Aorta (tissue), 5 donors: Measurements from ENCODE around the gene IPO11. TPM values are rescaled to one million over a fixed set of nuclear protein-coding genes. Genes with fewer than 3 reads are reported as not detected.

ENCODE experiments used
- ATAC-seq: fragments of 200-7000 bp; cut with Tn5 transposase; one replicate; pipeline ENCODE4 v1.9.1; 2022; ENCODE audit warnings: moderate library complexity; ENCODE audit not compliant: low FRiP score
- DNase-seq, 2 donors: peaks; one replicate each; pipeline ENCODE4 v3.0.0-alpha.2; 2020
- H3K27ac ChIP-seq, 2 donors: one replicate each; pipeline ENCODE4 v1.5.1; 2013; ENCODE audit warnings: low read length in 2 of 2, mild to moderate bottlenecking in 2 of 2, moderate library complexity in 2 of 2, control low read depth in 1 of 2, inconsistent platforms in 1 of 2, low read depth in 1 of 2
- H3K27me3 ChIP-seq, 2 donors: one replicate each; pipeline ENCODE4 v1.6.1; 2013; ENCODE audit warnings: control low read depth in 1 of 2, low read length in 1 of 2, mild to moderate bottlenecking in 1 of 2, moderate library complexity in 1 of 2; ENCODE audit not compliant: insufficient read depth in 2 of 2, control insufficient read depth in 1 of 2
- H3K36me3 ChIP-seq, 2 donors: one replicate each; pipeline ENCODE4 v1.6.1; 2013; ENCODE audit warnings: control low read depth in 1 of 2, low read length in 1 of 2, mild to moderate bottlenecking in 1 of 2; ENCODE audit not compliant: insufficient read depth in 2 of 2, control insufficient read depth in 1 of 2
- H3K4me1 ChIP-seq, 2 donors: one replicate each; pipeline ENCODE4 v1.6.1; 2013; ENCODE audit warnings: low read length in 2 of 2, control low read depth in 1 of 2, mild to moderate bottlenecking in 1 of 2, moderate library complexity in 1 of 2; ENCODE audit not compliant: insufficient read depth in 2 of 2, control insufficient read depth in 1 of 2
- H3K4me3 ChIP-seq, 2 donors: one replicate each; pipeline ENCODE4 v1.5.1; 2013; ENCODE audit warnings: low read length in 2 of 2, control low read depth in 1 of 2, mild to moderate bottlenecking in 1 of 2
- H3K9me3 ChIP-seq: one replicate; pipeline ENCODE4 v1.6.1; 2013; ENCODE audit warnings: mild to moderate bottlenecking, low read length; ENCODE audit not compliant: control insufficient read depth
- WGBS, 2 donors: extraction: QIAGEN DNeasy Blood & Tissue Kit; methylation state at CpG; one replicate each; pipeline ENCODE4 v1.1.7; 2013; 5-methylcytosine and 5-hydroxymethylcytosine counted together
- intact Hi-C, 2 donors: fragments of 100-400 bp; cut with DNase I; formaldehyde crosslinking; loops; one replicate each; pipeline versions ENCODE4 v1.14.2 to v1.15.0; 2022
- polyA plus RNA-seq, 2 donors: library from polyadenylated mRNA; stranded (reverse); fragments of 200-250 nt; gene quantifications; one replicate each; pipeline ENCODE4 v1.2.3, GENCODE V29; 2013
- total RNA-seq, 2 donors: library from RNA; stranded (reverse); fragmentation: NEBNext Ultra II Directional; extraction: Animal tissue kit (Norgen Biotek cat#: 25700); gene quantifications; one replicate each; pipeline ENCODE4 v1.2.1, GENCODE V29; 2021
- donor health status: healthy with polysubstance abuse.
- donor health status: Bipolar disorder and iron deficiency.
- donor health status: DM: no; HTN: no; CAD: no.
- donor health status: DM: no; HTN: no; CAD: no.
- donor health status: DM: yes; HTN: yes; CAD: no.

The IPO11 gene
- total and polyA plus RNA-seq, 4 donors, result 5.0 to 41.2 (median 16.0) TPM

DNA sequence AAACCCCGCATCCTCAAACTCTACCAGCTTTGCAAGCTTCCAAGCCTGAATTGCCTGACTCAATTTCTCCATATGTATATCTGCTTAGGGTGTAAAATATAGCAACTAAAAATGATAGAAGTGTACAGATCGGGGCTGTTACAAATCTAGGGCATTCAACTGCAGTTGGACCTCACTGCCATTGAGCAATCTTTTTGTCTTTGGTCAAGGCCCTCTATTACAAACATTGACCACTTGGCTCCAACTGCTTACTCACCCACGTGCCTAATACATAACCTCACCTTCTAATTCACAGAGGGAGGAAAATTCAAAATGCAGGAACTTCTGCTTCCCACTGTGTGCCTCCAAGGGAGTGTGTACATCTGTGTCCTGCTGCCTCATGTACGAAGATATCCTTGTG, 176.1 kb downstream of the IPO11 start:
- WGBS, 2 donors, result 97% methylated on average over 4 of the region's 4 CpGs
- no peak overlapping the region for H3K4me3 ChIP-seq
- ATAC-seq (no peak), DNase-seq (no peak)
- no peaks in the 10 kb centered on the region for H3K27me3 ChIP-seq
- intact Hi-C loops, result no loop called here
- H3K27ac ChIP-seq, result no peak overlapping the region
- H3K36me3 ChIP-seq, result peaks cover 0 to 3% of the 10 kb centered on the region in 2 donors
- no peaks in the 10 kb centered on the region for H3K4me1 ChIP-seq
- no peaks in the 10 kb centered on the region for H3K9me3 ChIP-seq

DNA sequence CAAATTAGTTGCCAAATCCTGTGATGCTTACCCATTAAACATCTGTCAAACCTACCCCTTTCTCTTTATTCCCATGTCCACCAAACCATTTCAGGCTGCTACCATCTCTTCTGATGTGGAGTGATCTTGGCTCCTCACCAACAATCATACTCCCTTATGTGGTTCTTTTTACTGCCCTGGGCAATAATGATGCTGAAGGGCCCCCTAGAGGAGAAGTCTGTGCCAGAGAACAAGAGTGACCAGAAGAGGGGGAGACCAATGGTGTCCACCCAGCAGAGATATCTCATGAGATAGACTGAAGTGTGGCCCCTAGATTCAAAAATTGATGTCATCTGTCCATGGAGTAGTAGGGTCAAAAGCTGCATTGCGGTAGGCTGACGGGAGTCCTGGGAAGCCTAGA, 176.9 kb downstream of the IPO11 start:
- intact Hi-C loops, result no loop called here
- H3K27ac ChIP-seq, result no peak overlapping the region
- no peaks in the 10 kb centered on the region for H3K4me1 ChIP-seq
- no peak overlapping the region for H3K4me3 ChIP-seq
- peaks cover 0 to 3% of the 10 kb centered on the region in 2 donors for H3K36me3 ChIP-seq
- ATAC-seq, result no peak
- H3K27me3 ChIP-seq, result no peaks in the 10 kb centered on the region
- no peaks in the 10 kb centered on the region for H3K9me3 ChIP-seq
- DNase-seq, result no peak
- 98 to 100% methylated on average over 2 of the region's 2 CpGs for WGBS, 2 donors

DNA sequence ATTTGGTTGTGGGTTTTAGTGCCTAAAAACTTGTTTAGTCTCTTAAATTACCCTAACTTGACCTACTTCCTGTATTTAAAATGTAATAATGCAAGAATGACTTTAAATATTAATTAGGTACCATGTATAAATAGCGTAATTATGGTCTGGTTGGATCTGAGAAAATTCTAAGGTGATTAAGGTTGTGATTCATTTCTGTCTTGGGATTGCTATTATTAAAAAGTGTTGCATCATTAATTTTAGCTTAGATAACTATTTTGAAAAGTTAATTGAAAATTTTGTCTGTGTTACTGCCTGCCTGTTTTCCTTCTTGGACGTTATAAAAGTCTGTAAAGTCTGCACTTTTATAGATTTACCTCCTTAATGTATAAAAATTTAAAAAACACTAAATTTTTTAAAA, 177.8 kb downstream of the IPO11 start:
- intact Hi-C loops, result no loop called here
- DNase-seq (no peak), ATAC-seq (no peak)
- no peaks in the 10 kb centered on the region for H3K27me3 ChIP-seq
- no peaks in the 10 kb centered on the region for H3K9me3 ChIP-seq
- peaks cover 3% of the 10 kb centered on the region in 2 donors for H3K36me3 ChIP-seq
- H3K27ac ChIP-seq, result no peak overlapping the region
- 66 to 92% methylated on average over 2 of the region's 2 CpGs for WGBS, 2 donors
- no peaks in the 10 kb centered on the region for H3K4me1 ChIP-seq
- H3K4me3 ChIP-seq, result no peak overlapping the region

DNA sequence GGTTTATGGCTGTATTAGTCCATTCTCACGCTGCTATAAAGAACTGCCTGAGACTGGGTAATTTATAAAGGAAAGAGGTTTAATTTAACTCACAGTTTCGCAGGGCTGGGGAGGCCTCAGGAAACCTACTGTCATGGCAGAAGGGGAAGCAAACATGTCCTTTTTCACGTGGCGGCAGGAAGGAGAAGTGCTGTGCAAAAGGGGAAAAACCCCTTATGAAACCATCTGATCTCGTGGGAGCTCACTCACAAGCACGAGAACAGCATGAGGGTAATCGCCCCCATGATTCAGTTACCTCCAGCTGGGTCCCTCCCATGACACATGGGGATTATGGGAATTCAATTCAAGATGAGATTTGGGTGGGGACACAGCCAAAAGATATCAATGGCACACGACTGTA, 180.0 kb downstream of the IPO11 start:
- Histone ChIP-seq H3K9me3 (no peaks in the 10 kb centered on the region), H3K4me1 (no peaks in the 10 kb centered on the region), H3K27me3 (no peaks in the 10 kb centered on the region), H3K27ac (no peak overlapping the region), H3K36me3 (peaks cover 3% of the 10 kb centered on the region in 2 donors), H3K4me3 (no peak overlapping the region)
- DNase-seq (no peak), ATAC-seq (no peak)
- intact Hi-C loops, result no loop called here
- WGBS, 2 donors, result 89 to 91% methylated on average over 8 of the region's 8 CpGs

DNA sequence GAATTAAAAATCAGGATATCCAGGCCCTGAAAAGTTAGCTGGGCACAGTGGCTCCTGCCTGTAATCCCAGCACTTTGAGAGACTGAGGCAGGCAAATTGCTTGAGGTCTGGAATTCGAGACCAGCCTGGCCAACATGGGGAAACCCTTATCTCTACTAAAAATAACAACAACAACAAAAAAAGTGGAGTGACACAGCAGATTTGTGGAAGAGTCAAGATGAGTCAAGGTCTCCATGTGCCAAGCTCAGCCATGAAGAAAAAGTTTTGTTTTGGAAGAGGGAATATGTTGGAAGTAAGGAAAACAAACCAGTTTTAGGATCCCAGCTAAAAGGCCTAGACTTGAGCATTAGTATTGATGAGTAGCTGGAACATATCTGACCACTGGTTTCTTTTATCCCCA, 180.8 kb downstream of the IPO11 start:
- 58 to 62% methylated on average over 1 of the region's 1 CpG for WGBS, 2 donors
- intact Hi-C loops, result no loop called here

DNA sequence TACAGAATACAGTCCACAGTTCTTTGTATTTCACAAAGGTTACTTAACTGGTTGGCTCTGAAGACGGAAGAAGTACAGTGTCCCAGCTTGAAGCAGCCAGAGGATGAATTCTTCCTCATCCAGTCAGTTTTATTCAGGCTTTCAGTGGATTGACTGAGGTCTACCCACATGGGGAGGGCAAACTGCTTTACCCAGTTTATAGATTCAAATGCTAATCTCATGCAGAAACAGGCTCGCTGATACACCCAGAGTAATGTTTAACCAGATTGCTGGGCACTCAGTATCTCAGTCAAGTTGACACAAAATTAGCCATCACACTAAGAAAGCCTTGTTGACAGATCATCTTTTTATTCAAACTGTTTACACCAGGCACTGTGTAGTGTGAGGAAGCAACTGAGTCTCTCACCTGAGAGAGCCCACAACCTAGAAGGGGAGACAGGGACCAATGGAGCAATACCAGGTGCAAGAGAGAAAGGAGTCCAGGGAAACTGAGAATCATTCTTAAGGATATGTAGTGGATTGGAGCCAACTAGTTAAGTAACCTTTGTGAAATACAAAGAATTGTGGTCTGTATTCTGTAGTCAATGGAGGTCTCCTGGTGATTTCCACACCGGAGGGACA, 181.9 kb downstream of the IPO11 start:
- WGBS, 2 donors, result 92 to 93% methylated on average over 3 of the region's 3 CpGs
- Histone ChIP-seq H3K27ac (no peak overlapping the region), H3K4me3 (no peak overlapping the region), H3K27me3 (no peaks in the 10 kb centered on the region), H3K9me3 (no peaks in the 10 kb centered on the region), H3K36me3 (peaks cover 2 to 3% of the 10 kb centered on the region in 2 donors), H3K4me1 (no peaks in the 10 kb centered on the region)
- ATAC-seq (no peak), DNase-seq (no peak)
- intact Hi-C loops, result no loop called here

More for the DNA sequence above, 180.8 kb downstream of the IPO11 start:
- DNase-seq (no peak), ATAC-seq (no peak)
- peaks cover 2 to 3% of the 10 kb centered on the region in 2 donors for H3K36me3 ChIP-seq
- H3K4me3 ChIP-seq, result no peak overlapping the region
- no peaks in the 10 kb centered on the region for H3K9me3 ChIP-seq
- no peak overlapping the region for H3K27ac ChIP-seq
- no peaks in the 10 kb centered on the region for H3K27me3 ChIP-seq
- no peaks in the 10 kb centered on the region for H3K4me1 ChIP-seq

DNA sequence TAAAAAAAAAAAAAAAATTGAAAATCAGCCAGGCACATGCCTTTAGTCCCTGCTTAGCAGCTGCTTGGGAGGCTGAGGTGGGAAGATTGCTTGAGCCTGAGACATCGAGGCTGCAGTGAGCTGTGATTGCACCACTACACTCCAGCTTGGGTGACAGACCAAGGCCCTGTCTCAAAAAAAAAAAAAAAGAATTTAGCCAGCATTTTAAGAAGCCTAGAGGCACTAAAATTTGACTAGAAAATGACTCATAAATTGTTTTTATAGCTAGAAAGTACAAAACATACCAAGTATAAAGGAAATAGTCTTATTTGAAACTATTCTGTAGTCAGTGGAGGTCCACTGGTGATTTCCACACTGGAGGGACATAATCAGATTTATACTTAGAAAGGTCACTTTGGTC, 183.5 kb downstream of the IPO11 start:
- DNase-seq, result no peak
- no peak for ATAC-seq
- Histone ChIP-seq H3K27me3 (no peaks in the 10 kb centered on the region), H3K36me3 (peaks cover 2 to 3% of the 10 kb centered on the region in 2 donors), H3K4me1 (no peaks in the 10 kb centered on the region), H3K4me3 (no peak overlapping the region), H3K9me3 (no peaks in the 10 kb centered on the region), H3K27ac (no peak overlapping the region)
- WGBS, 2 donors, result 79 to 91% methylated on average over 1 of the region's 1 CpG
- intact Hi-C loops, result no loop called here

DNA sequence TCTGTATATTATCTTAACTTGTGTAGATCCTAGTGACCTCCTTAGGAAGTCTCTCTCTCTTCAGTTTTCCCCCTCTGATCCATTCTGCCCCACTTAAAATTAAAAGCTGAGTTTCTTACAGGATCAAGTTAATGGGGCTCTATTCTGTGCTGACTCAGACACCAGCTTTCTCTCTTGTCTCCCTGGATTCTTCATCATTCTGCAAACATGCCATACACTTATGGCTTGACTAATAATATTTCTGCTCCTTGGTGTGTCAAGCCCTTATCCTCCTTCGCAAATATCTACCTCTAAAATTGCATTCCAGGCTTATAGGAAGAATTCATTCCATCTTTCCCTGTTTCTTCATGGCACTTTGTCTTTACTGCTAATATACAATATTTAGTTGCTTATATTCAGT, 184.1 kb downstream of the IPO11 start:
- Histone ChIP-seq H3K36me3 (peaks cover 2 to 3% of the 10 kb centered on the region in 2 donors), H3K27ac (no peak overlapping the region), H3K4me1 (no peaks in the 10 kb centered on the region), H3K27me3 (no peaks in the 10 kb centered on the region), H3K9me3 (no peaks in the 10 kb centered on the region), H3K4me3 (no peak overlapping the region)
- ATAC-seq (no peak), DNase-seq (no peak)
- 98% methylated on average over 1 of the region's 1 CpG for WGBS, 2 donors
- intact Hi-C loops, result no loop called here

DNA sequence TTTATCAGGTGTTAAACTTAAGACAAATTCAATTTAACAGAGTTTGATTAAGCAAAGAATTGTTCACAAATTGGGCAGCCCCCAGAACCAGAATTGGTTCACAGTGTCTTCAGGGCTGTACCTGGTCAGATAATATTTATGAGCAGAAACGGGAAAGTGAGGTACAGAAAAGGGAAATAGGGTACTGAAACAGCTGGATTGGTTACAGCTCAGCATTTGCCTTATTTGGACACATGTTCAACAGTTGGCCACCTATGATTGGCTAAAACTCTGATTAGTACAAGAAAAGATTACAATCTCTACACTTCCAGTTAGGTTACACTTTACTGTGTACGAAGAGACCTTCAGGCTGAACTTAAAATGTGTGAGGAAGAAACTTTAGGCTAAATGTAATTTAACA, 184.8 kb downstream of the IPO11 start:
- Histone ChIP-seq H3K4me3 (no peak overlapping the region), H3K36me3 (peaks cover 2 to 3% of the 10 kb centered on the region in 2 donors), H3K9me3 (no peaks in the 10 kb centered on the region), H3K27ac (no peak overlapping the region), H3K27me3 (no peaks in the 10 kb centered on the region), H3K4me1 (no peaks in the 10 kb centered on the region)
- intact Hi-C loops, result no loop called here
- 87 to 90% methylated on average over 2 of the region's 2 CpGs for WGBS, 2 donors
- ATAC-seq (no peak), DNase-seq (no peak)
